GM12878 (cell line): ENCODE data around the gene MSL3. TPM values are rescaled to one million over a fixed set of nuclear protein-coding genes. Genes with fewer than 3 reads are reported as not detected.

Experiments
- ATAC-seq: fragments of 200-7000 bp; cut with Tn5 transposase; 3 replicates; pipeline ENCODE4 v1.9.1; 2020; ENCODE audit warnings: mild to moderate bottlenecking, moderate library complexity
- BruUV-seq: library from RNA; stranded (reverse); fragments of 400-500 nt; replicated peaks from 2 replicates; lab custom pipeline; 2021; lab: Mats Ljungman, UMichigan
- CTCF ChIA-PET: fragments of 300-600 bp; sonication (Branson Sonifier 250); formaldehyde crosslinking; extraction: SDS; loops from one replicate; lab custom pipeline; 2021; ENCODE audit warnings: inconsistent platforms; lab: Yijun Ruan, JAX
- POLR2A ChIA-PET: fragments of 350-600 bp; formaldehyde crosslinking; extraction: SDS; loops from one replicate; lab custom pipeline; 2021; ENCODE audit warnings: inconsistent platforms; lab: Charles Lee
- RAD21 ChIA-PET: fragments of 300-600 bp; sonication (Branson Sonifier 250); formaldehyde crosslinking; loops from one replicate; lab custom pipeline; 2023; ENCODE audit warnings: antibody characterized with exemption; ENCODE audit not compliant: unreplicated experiment; lab: Charles Lee
- SMC1A ChIA-PET: fragments of 300-600 bp; sonication (Branson Sonifier 250); formaldehyde crosslinking; loops from one replicate; lab custom pipeline; 2023; ENCODE audit not compliant: unreplicated experiment, uncharacterized antibody; lab: Charles Lee
- DNase-seq: peaks from one replicate; pipeline ENCODE4 v3.0.0-alpha.2; 2011; ENCODE audit warnings: low read depth, low spot score
- FAIRE-seq: peaks from 3 replicates; lab custom pipeline; 2011; peaks lifted over from hg19 to GRCh38; lab: Jason Lieb, UNC
- H2AFZ ChIP-seq: 2 replicates; pipeline ENCODE4 v1.6.0; 2011; ENCODE audit warnings: low read depth, low read length, control low read depth; ENCODE audit not compliant: control insufficient read depth
- H3K27ac ChIP-seq: 2 replicates; pipeline ENCODE4 v1.5.1; 2011; ENCODE audit warnings: control low read depth; ENCODE audit not compliant: control insufficient read depth, insufficient read depth
- H3K27me3 ChIP-seq, 2 experiments: replicated peaks in 1 of 2; 2 replicates each; pipeline versions ENCODE4 v1.6.0 to v1.6.1; 2011; ENCODE audit warnings: low read length in 1 of 2; ENCODE audit not compliant: control insufficient read depth in 2 of 2, insufficient read depth in 2 of 2
- H3K36me3 ChIP-seq, 2 experiments: 2 replicates each; pipeline ENCODE4 v1.5.1; 2011; ENCODE audit warnings: low read length in 1 of 2; ENCODE audit not compliant: control insufficient read depth in 2 of 2, insufficient read depth in 2 of 2
- H3K4me1 ChIP-seq: 2 replicates; pipeline ENCODE4 v1.6.1; 2011; ENCODE audit warnings: mild to moderate bottlenecking, low read length, moderate library complexity, mixed read lengths; ENCODE audit not compliant: control insufficient read depth, insufficient read depth
- H3K4me2 ChIP-seq: 2 replicates; pipeline ENCODE4 v1.6.0; 2011; ENCODE audit warnings: control low read depth; ENCODE audit not compliant: control insufficient read depth, insufficient read depth
- H3K4me3 ChIP-seq: fragments of 200-600 bp; sonication (generic); 2 replicates; pipeline ENCODE4 v1.5.1; 2016
- H3K79me2 ChIP-seq: 2 replicates; pipeline ENCODE4 v1.6.0; 2011; ENCODE audit warnings: low read length; ENCODE audit not compliant: control insufficient read depth, insufficient read depth
- H3K9ac ChIP-seq: 2 replicates; pipeline ENCODE4 v1.8.0; 2011; ENCODE audit warnings: low read length, control low read depth, mixed read lengths; ENCODE audit not compliant: control insufficient read depth, insufficient read depth
- H3K9me3 ChIP-seq: replicated peaks from 3 replicates; pipeline ENCODE4 v1.5.1; 2011; ENCODE audit warnings: mild to moderate bottlenecking, low read length; ENCODE audit not compliant: control insufficient read depth, insufficient read depth
- H4K20me1 ChIP-seq: 2 replicates; pipeline ENCODE4 v1.6.0; 2011; ENCODE audit not compliant: control insufficient read depth, insufficient read depth
- E4F1 ChIP-seq: fragments of 450-650 bp; IDR thresholded peaks from 2 replicates; pipeline ENCODE4 v1.6.1; 2018; ENCODE audit warnings: borderline replicate concordance, mild to moderate bottlenecking; ENCODE audit not compliant: partially characterized antibody
- IKZF2 ChIP-seq, 2 experiments: fragments of 450-650 bp; IDR thresholded peaks; 2 replicates each; pipeline ENCODE4 v1.6.1; 2017; ENCODE audit warnings: mild to moderate bottlenecking in 2 of 2, moderate library complexity in 2 of 2
- JUNB ChIP-seq: IDR thresholded peaks from 2 replicates; pipeline ENCODE4 v1.6.1; 2016; ENCODE audit warnings: antibody characterized with exemption, mild to moderate bottlenecking
- LARP7 ChIP-seq: fragments of 450-650 bp; IDR thresholded peaks from 2 replicates; pipeline ENCODE4 v1.6.1; 2017; ENCODE audit warnings: mild to moderate bottlenecking
- SPI1 ChIP-seq: IDR thresholded peaks from 2 replicates; pipeline ENCODE4 v1.6.1; 2011; ENCODE audit warnings: low read depth, mild to moderate bottlenecking, low read length, moderate library complexity, borderline replicate concordance; ENCODE audit not compliant: insufficient read depth
- WGBS: methylation state at CpG from one replicate; pipeline ENCODE4 v1.1.6; 2016; ENCODE audit warnings: low lambda C conversion rate; ENCODE audit not compliant: insufficient replicate concordance, insufficient coverage; ENCODE audit errors: missing lambda C conversion rate; 5-methylcytosine and 5-hydroxymethylcytosine counted together
- in situ Hi-C: fragments of 300-500 bp; cut with MboI; formaldehyde crosslinking; loops from 9 replicates; pipeline ENCODE4 v1.14.3; 2018; ENCODE audit warnings: mixed read lengths
- intact Hi-C: fragments of 100-400 bp; cut with micrococcal nuclease; formaldehyde crosslinking; loops from one replicate; pipeline ENCODE4 v1.14.2; 2022; ENCODE audit not compliant: unreplicated experiment
- polyA plus RNA-seq, 11 experiments: library from polyadenylated mRNA; depleted of rRNA in 4 of 11; unstranded in 6 of 11; stranded (reverse) in 5 of 11; fragments of >200 nt; fragmentation: Nextera tagmentation in 4 of 11; fragmentation: Illumina TruSeq in 1 of 11; extraction: Ambion mirVana in 4 of 11; extraction: Trizol in 1 of 11; gene quantifications; 1 replicate in 1 of 11; 2 replicates in 10 of 11; pipeline versions ENCODE4 v1.2.1 to v1.2.3, GENCODE V29; 2011 to 2016; ENCODE audit warnings: inconsistent platforms in 2 of 11, missing spikeins in 2 of 11, low read depth in 1 of 11
- total RNA-seq, 4 experiments: library from RNA; depleted of rRNA in 3 of 4; stranded (reverse); fragments of >200 nt in 3 of 4; fragmentation: Illumina TruSeq in 1 of 4; extraction: Trizol in 1 of 4; gene quantifications; 2 replicates each; pipeline versions ENCODE4 v1.2.1 to v1.2.3, GENCODE V29; 2013 to 2021

MSL3 gene
- total and polyA plus RNA-seq, 10 of the 15 experiments (the other 5 are each of a cell fraction or from before 2014, with no cell fraction given): 28.4 to 438 (median 40.7) TPM

GRCh38 chrX:11759172-11759460, 1.1 kb downstream of the MSL3 start:
- SMC1A ChIA-PET: interaction anchor here (0.6 to 4.8 kb wide), 9 partner anchors 8 to 222 kb away, joined by 3 to 57 read pairs (median 4); no protein-coding TSS in a partner anchor
- Histone ChIP-seq H3K4me1 (peaks cover 7% of the 10 kb centered on the region; the same call in 1 of the 2 replicates), H3K9ac (peak overlapping the region; percentile 45), H3K27me3 (no peaks in the 10 kb centered on the region), H3K9me3 (no peaks in the 10 kb centered on the region; the same call in 2 of the 3 replicates), H2AFZ (peak overlapping the region; percentile 41), H3K27ac (peak overlapping the region; percentile 90), H3K36me3 (peaks cover 3 to 11% of the 10 kb centered on the region in 2 experiments), H3K4me3 (peak overlapping the region; percentile 60), H4K20me1 (no peaks in the 10 kb centered on the region), H3K79me2 (peaks cover 20% of the 10 kb centered on the region), H3K4me2 (peak overlapping the region; percentile 72)
- TF ChIP-seq IKZF2 (IDR thresholded peaks at IDR 0.05): no peak
- TF ChIP-seq E4F1: no peak
- 0 out of 2 replicates have a peak, but pooled peaks have one; percentile 3 for TF ChIP-seq LARP7
- TF ChIP-seq JUNB: no peak
- TF ChIP-seq SPI1: no peak
- DNase-seq (no peak), FAIRE-seq (no peak), ATAC-seq (no peak)
- intact Hi-C loops: no loop called here
- BruUV-seq: no TSS peak
- 35% methylated on average over 7 of the region's 7 CpGs for WGBS
- POLR2A ChIA-PET: interaction anchor here (0.6 to 3.5 kb wide), 7 partner anchors 8 to 176 kb away, joined by 3 to 17 read pairs (median 5); no protein-coding TSS in a partner anchor
- RAD21 ChIA-PET: interaction anchor here (0.6 to 6.3 kb wide), 13 partner anchors 12 to 1012 kb away, joined by 3 to 89 read pairs (median 6); no protein-coding TSS in a partner anchor
- CTCF ChIA-PET: interaction anchor here (0.7 to 4.7 kb wide), 11 partner anchors 8 to 221 kb away, joined by 3 to 40 read pairs (median 4); no protein-coding TSS in a partner anchor
- in situ Hi-C loops: no loop called here
